Adipose tissue (tissue), 3 donors: ENCODE results near the gene DYNLL2. TPM values are rescaled to one million over a fixed set of nuclear protein-coding genes. Genes with fewer than 3 reads are reported as not detected.
"Not testable (repeated sequence)": the region's sequence is repeated elsewhere in the genome, so short reads cannot be mapped to it uniquely, and the experiment has no call there.

Source experiments
- H3K27ac ChIP-seq: one replicate; pipeline ENCODE4 v1.5.1; 2013; ENCODE audit warnings: low read depth, low read length
- WGBS, 3 donors: extraction: QIAGEN DNeasy Blood & Tissue Kit; methylation state at CpG; one replicate each; pipeline ENCODE4 v1.1.7; 2013; 5-methylcytosine and 5-hydroxymethylcytosine counted together
- polyA plus RNA-seq, 3 donors: library from polyadenylated mRNA; stranded (reverse); fragments of 200-250 nt; gene quantifications; one replicate each; pipeline ENCODE4 v1.2.3, GENCODE V29; 2013
- donor health status: healthy with polysubstance abuse.
- donor health status: Bipolar disorder and iron deficiency.
- donor health status: healthy.

The DYNLL2 gene
- 10 to 100 TPM; 11.1 to 39.3 (median 16.7) TPM for polyA plus RNA-seq

GRCh38 chr17:58082870-58083490 lies at the start of gene DYNLL2:
Gene DYNLL2 (plus strand): TSS chr17:58083419. CDS start chr17:58087091, 3,672 bp downstream.
- WGBS, 3 donors, result 0 to 1% (median 1%) methylated on average over 9 to 45 of the region's 45 CpGs
- peak within 1 kb of the TSS; percentile 36 for H3K27ac ChIP-seq

- H3K27ac ChIP-seq, result no peak overlapping the region
- 79 to 90% (median 89%) methylated on average over 3 of the region's 3 CpGs for WGBS, 3 donors
Measured at GRCh38 chr17:58039975-58040374, 43.2 kb upstream of the DYNLL2 start.

- H3K27ac ChIP-seq, result no peak overlapping the region
- 71 to 74% (median 72%) methylated on average over 8 of the region's 8 CpGs for WGBS, 3 donors
Measured at GRCh38 chr17:58040386-58040785, 42.8 kb upstream of the DYNLL2 start.

GRCh38 chr17:58041161-58041560 lies 42.1 kb upstream of the DYNLL2 start:
- 54 to 62% (median 56%) methylated on average over 5 of the region's 5 CpGs for WGBS, 3 donors
- no peak overlapping the region for H3K27ac ChIP-seq

GRCh38 chr17:58043221-58044181 lies 39.7 kb upstream of the DYNLL2 start:
- no peak overlapping the region for H3K27ac ChIP-seq
- WGBS, 3 donors, result 69 to 87% (median 83%) methylated on average over 5 of the region's 5 CpGs

GRCh38 chr17:58044256-58044655 lies 39.0 kb upstream of the DYNLL2 start:
- WGBS, 3 donors, result 87 to 90% (median 90%) methylated on average over 6 of the region's 6 CpGs
- not testable (repeated sequence) for H3K27ac ChIP-seq

GRCh38 chr17:58046239-58047094 lies 36.8 kb upstream of the DYNLL2 start:
- 63 to 65% (median 64%) methylated on average over 18 of the region's 18 CpGs for WGBS, 3 donors
- H3K27ac ChIP-seq, result no peak overlapping the region

- WGBS, 3 donors, result 69 to 84% (median 79%) methylated on average over 4 of the region's 4 CpGs
- H3K27ac ChIP-seq, result no peak overlapping the region
Measured at GRCh38 chr17:58047376-58048150, 35.7 kb upstream of the DYNLL2 start.

GRCh38 chr17:58049533-58049932 lies 33.7 kb upstream of the DYNLL2 start:
- H3K27ac ChIP-seq, result no peak overlapping the region
- 83 to 92% (median 92%) methylated on average over 4 of the region's 4 CpGs for WGBS, 3 donors

GRCh38 chr17:58050966-58051365 lies 32.3 kb upstream of the DYNLL2 start:
- H3K27ac ChIP-seq, result no peak overlapping the region
- 95% methylated on average over 2 of the region's 2 CpGs for WGBS, 3 donors

GRCh38 chr17:58051468-58051867 lies 31.8 kb upstream of the DYNLL2 start:
- WGBS, 3 donors, result 87 to 92% (median 91%) methylated on average over 1 of the region's 1 CpG
- no peak overlapping the region for H3K27ac ChIP-seq

- 22 to 69% (median 67%) methylated on average over 1 of the region's 1 CpG for WGBS, 3 donors
- H3K27ac ChIP-seq, result no peak overlapping the region
Measured at GRCh38 chr17:58052407-58052806, 30.8 kb upstream of the DYNLL2 start.

- WGBS, 3 donors, result 61 to 68% (median 63%) methylated on average over 8 of the region's 8 CpGs
- no peak overlapping the region for H3K27ac ChIP-seq
Measured at GRCh38 chr17:58052945-58053715, 30.1 kb upstream of the DYNLL2 start.

GRCh38 chr17:58054641-58055040 lies 28.6 kb upstream of the DYNLL2 start:
- H3K27ac ChIP-seq, result no peak overlapping the region
- 73 to 89% (median 83%) methylated on average over 6 of the region's 6 CpGs for WGBS, 3 donors

- H3K27ac ChIP-seq, result no peak overlapping the region
Measured at GRCh38 chr17:58056476-58056875, 26.7 kb upstream of the DYNLL2 start.

- WGBS, 3 donors, result 32 to 73% (median 58%) methylated on average over 5 of the region's 5 CpGs
- no peak overlapping the region for H3K27ac ChIP-seq
Measured at GRCh38 chr17:58059141-58059540, 24.1 kb upstream of the DYNLL2 start.

- WGBS, 3 donors, result 8 to 41% (median 39%) methylated on average over 9 of the region's 9 CpGs
- H3K27ac ChIP-seq, result no peak overlapping the region
Measured at GRCh38 chr17:58060596-58061191, 22.5 kb upstream of the DYNLL2 start.
